Measurements from ENCODE around the gene RHOXF2B. TPM values are rescaled to one million over a fixed set of nuclear protein-coding genes. Genes with fewer than 3 reads are reported as not detected.
"Not testable (repeated sequence)": the region's sequence is repeated elsewhere in the genome, so short reads cannot be mapped to it uniquely, and the experiment has no call there.

RHOXF2B gene
- total RNA-seq, 1 donor from 2014 or later: not detected

DNA sequence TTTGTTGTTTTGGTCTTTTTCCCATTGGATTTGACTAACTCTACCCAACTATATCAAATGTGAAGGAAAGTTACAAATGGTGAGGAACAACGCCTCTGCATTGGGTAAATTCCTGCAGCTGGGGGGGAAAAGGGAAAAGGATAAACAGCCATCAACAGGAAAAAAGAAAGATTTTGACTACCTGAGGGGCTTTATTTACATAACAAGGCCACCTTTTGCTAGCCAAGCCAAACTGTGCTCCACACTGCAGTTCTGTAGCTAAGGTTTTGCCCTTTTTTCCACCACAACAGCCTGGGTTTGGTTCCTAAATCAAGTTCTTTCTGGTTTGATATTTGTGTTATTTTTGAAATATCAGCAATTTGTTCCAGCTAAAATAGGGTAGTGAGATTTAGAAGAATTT, 40.8 kb downstream of the RHOXF2B start:
- intact Hi-C loops (cut with micrococcal nuclease): no loop called here
- Histone ChIP-seq H3K4me1 (no peaks in the 10 kb centered on the region), H3K9me3 (replicated peaks) (no peaks in the 10 kb centered on the region), H3K27ac (replicated peaks) (no peak overlapping the region), H3K36me3 (no peaks in the 10 kb centered on the region), H3K27me3 (ENCODE audit: low read depth) (no peaks in the 10 kb centered on the region), H3K4me3 (no peak overlapping the region)
- DNase-seq: no peak
- TF ChIP-seq, protein P1, sequence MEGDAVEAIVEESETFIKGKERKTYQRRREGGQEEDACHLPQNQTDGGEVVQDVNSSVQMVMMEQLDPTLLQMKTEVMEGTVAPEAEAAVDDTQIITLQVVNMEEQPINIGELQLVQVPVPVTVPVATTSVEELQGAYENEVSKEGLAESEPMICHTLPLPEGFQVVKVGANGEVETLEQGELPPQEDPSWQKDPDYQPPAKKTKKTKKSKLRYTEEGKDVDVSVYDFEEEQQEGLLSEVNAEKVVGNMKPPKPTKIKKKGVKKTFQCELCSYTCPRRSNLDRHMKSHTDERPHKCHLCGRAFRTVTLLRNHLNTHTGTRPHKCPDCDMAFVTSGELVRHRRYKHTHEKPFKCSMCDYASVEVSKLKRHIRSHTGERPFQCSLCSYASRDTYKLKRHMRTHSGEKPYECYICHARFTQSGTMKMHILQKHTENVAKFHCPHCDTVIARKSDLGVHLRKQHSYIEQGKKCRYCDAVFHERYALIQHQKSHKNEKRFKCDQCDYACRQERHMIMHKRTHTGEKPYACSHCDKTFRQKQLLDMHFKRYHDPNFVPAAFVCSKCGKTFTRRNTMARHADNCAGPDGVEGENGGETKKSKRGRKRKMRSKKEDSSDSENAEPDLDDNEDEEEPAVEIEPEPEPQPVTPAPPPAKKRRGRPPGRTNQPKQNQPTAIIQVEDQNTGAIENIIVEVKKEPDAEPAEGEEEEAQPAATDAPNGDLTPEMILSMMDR (IDR thresholded peaks at IDR 0.05; ENCODE audit: borderline replicate concordance): no peak

DNA sequence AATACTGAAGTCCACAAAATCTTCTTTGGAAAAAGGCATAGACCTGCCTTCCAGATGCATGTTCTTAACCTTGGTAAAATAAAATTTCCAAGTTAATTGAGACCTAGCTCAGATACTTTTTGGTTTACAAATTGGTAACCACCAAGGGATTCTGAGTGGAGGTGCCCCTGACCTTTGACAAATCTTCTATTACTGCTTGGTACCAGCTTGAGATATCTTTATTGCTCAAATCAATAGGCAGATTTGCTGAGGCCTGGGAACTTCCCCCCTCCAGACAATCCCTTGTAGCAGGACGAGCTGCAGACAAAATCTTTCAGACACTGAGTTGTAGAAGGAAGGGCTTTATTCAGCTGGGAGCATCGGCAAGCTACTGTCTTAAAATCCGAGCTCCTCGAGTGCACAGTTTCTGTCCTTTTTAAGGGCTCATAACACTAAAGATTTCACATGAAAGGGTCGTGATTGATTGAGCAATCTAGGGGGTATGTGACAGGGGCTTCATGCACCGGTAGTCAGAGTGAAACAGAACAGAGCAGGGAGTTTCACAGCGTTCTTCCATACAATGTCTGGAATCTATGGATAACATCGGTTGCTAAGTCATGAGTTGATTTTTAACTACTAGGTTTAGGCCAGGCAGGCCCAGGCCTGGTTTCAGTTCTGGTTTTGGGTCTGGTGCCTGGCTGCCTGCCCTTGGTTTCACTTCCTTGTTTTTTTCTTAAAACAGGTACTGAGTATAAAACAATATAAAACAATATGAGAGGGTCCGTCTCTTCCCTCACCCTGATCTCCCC, 41.8 kb downstream of the RHOXF2B start:
- DNase-seq; intact Hi-C loops (cut with micrococcal nuclease); H3K4me1 ChIP-seq; H3K27ac ChIP-seq (replicated peaks); H3K36me3 ChIP-seq; H3K4me3 ChIP-seq; H3K27me3 ChIP-seq (ENCODE audit: low read depth); H3K9me3 ChIP-seq (replicated peaks): not testable (repeated sequence)

DNA sequence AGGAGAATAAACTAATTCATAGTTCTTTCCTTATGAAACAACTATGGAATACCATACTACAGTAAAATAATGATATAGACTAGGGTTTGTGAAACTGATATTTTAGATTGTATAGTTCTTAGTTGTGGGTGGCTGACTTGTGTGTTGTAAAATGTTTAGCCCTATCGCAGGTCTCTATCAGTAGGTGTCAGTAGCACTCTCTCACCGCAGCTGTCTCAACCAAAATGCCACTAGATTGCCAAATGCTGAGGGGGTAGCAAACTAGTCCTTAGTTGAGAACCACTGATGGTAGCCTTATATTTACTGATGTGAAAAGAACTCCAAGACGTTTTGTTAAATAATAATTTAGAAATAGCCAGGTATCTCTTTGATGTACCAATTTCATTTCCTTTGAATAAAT, 48.1 kb downstream of the RHOXF2B start:
- H3K4me3 ChIP-seq: no peak overlapping the region
- no peak for DNase-seq
- no peaks in the 10 kb centered on the region for H3K27me3 ChIP-seq (ENCODE audit: low read depth)
- TF ChIP-seq, protein P1 (IDR thresholded peaks at IDR 0.05; ENCODE audit: borderline replicate concordance): no peak
- intact Hi-C loops (cut with micrococcal nuclease): no loop called here
- no peak overlapping the region for H3K27ac ChIP-seq (replicated peaks)
- no peaks in the 10 kb centered on the region for H3K4me1 ChIP-seq
- H3K36me3 ChIP-seq: no peaks in the 10 kb centered on the region
- no peaks in the 10 kb centered on the region for H3K9me3 ChIP-seq (replicated peaks)

DNA sequence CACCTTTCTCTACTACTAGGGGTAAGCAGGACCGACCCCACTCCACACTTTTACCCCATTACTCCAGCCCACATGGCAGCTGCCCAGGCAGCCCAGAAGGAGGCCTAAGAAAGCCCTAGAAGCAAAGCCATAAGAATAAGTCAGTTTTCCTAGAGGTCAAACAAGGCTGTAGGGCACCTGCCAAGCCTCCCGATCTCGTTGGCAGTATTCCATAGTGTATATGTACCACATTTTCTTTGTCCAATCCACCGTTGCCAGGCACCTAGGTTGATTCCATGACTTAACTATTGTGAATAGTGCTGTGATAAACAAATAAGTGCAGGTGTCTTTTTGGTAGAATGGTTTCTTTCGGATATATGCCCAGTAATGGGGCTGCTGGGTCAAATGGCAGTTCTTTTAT, 54.2 kb downstream of the RHOXF2B start:
- no peaks in the 10 kb centered on the region for H3K4me1 ChIP-seq
- H3K36me3 ChIP-seq: no peaks in the 10 kb centered on the region
- peaks cover 8% of the 10 kb centered on the region for H3K27me3 ChIP-seq (ENCODE audit: low read depth)
- H3K27ac ChIP-seq (replicated peaks): no peak overlapping the region
- intact Hi-C loops (cut with micrococcal nuclease): no loop called here
- no peak for DNase-seq
- TF ChIP-seq, protein P1 (IDR thresholded peaks at IDR 0.05; ENCODE audit: borderline replicate concordance): no peak
- H3K4me3 ChIP-seq: no peak overlapping the region
- H3K9me3 ChIP-seq (replicated peaks): no peaks in the 10 kb centered on the region

DNA sequence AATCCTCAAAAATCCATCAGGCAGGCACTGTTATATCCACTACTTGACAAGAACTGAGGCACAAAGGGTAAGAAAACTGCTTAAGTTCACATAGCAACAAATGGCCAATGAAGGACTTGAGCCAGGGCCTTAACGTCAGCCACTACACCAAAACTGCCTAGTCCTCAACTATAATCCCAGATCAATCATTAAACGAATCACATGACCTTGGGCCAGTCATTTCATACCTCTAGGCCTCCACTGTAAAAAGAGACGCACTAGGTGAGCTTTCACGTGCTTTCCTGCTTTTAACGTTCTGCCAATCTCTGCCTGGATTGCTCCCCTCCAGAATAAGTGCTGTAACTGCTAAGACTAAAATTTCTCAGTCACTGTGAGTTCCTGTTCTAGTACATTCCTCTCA, 54.7 kb downstream of the RHOXF2B start:
- H3K4me1 ChIP-seq: no peaks in the 10 kb centered on the region
- no peak overlapping the region for H3K4me3 ChIP-seq
- peaks cover 13% of the 10 kb centered on the region for H3K27me3 ChIP-seq (ENCODE audit: low read depth)
- TF ChIP-seq, protein P1 (IDR thresholded peaks at IDR 0.05; ENCODE audit: borderline replicate concordance): no peak
- intact Hi-C loops (cut with micrococcal nuclease): no loop called here
- H3K27ac ChIP-seq (replicated peaks): no peak overlapping the region
- no peak for DNase-seq
- H3K9me3 ChIP-seq (replicated peaks): no peaks in the 10 kb centered on the region
- H3K36me3 ChIP-seq: no peaks in the 10 kb centered on the region

Other genes with a start within 250 kb of the RHOXF2B start
- gene UPF3B, start 224.7 kb downstream of the RHOXF2B start, total RNA-seq: 3.5 TPM
- 9.3 TPM for gene RNF113A, start 206.0 kb downstream of the RHOXF2B start, total RNA-seq
- 584 TPM for gene NDUFA1, start 205.9 kb downstream of the RHOXF2B start, total RNA-seq
- gene AKAP14, start 181.8 kb downstream of the RHOXF2B start, total RNA-seq: not detected
- gene NKAP, start 133.9 kb downstream of the RHOXF2B start, total RNA-seq: 5.0 TPM
- not detected for gene RHOXF1, start 38.2 kb upstream of the RHOXF2B start, total RNA-seq
- gene RHOXF2, start 80.9 kb upstream of the RHOXF2B start, total RNA-seq: not detected
- gene ZBTB33, start 173.1 kb upstream of the RHOXF2B start, total RNA-seq: 6.0 TPM
- 0.38 TPM for gene TMEM255A, start 233.8 kb upstream of the RHOXF2B start, total RNA-seq